SIG-M5 (cell line): ENCODE data around the gene UNC80.
"Not testable (repeated sequence)": the region's sequence is repeated elsewhere in the genome, so short reads cannot be mapped to it uniquely, and the experiment has no call there.

ENCODE experiments used
- DNase-seq: peaks from one replicate; lab custom pipeline; 2025; lab: John Stamatoyannopoulos, UW

Gene UNC80

DNA sequence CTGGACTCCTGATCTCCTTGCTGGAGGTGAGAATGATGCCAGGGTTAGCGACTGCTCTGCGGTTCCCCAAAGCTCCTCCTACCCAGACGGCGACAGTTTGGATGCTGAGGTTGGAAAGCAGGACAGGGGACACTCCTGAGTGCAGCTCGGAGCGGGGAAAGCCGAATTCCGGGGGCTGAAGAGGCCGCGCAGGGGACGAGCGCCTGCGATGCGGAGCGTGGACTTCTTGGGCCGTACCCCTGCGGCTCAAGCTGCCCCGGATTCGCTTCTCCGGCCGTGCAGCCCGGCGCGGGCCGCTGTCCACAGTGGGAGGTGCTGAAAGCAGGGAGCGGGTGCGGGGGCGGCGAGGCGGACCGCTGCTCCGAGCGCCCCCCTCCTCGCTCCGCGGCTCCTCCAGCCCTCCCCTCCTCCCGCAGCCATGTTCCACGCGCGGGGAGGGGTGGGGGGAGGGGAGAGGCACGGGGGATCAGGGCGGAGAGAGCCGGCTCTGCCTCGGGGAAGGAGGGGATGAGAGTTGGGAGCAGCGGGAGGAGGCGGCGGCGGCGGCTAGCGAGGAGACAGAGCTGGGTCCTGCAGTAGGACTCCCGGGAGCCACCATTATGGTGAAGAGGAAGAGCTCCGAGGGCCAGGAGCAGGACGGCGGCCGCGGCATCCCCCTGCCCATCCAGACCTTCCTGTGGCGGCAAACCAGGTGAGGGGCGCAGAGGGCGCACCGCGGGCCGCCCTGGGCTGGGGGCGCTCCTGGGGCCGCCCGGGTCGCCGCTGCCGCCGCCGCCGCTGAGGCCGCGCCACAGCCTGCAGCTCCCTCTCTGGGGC lies at the start of gene UNC80:
TSS of gene UNC80 (plus strand) at position 359 of the 816 bp plus-strand sequence. CDS start at position 600, 241 bp downstream.
- no peak for DNase-seq

- DNase-seq = no peak
Observed at GRCh38 chr2:209726311-209726710, 45.3 kb upstream of the UNC80 start.

DNA sequence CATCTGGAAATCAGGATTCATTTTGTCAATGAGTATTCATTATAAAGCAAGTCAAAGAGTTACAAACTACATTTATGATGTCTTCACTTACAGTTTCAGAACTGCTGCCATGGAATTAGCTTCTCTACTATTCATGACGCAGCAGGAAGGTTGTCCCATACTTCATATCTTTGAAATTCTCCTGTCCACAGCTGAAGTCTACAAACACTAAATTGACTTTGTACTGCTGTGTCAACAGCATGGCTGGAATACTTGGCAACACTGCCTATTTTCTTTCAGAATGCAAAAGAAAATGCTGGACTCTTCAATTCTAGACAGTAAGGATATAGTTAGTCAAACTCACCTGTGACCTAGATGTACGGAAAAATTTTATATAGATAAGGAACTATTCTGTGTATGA lies 44.6 kb upstream of the UNC80 start:
- no peak for DNase-seq

DNA sequence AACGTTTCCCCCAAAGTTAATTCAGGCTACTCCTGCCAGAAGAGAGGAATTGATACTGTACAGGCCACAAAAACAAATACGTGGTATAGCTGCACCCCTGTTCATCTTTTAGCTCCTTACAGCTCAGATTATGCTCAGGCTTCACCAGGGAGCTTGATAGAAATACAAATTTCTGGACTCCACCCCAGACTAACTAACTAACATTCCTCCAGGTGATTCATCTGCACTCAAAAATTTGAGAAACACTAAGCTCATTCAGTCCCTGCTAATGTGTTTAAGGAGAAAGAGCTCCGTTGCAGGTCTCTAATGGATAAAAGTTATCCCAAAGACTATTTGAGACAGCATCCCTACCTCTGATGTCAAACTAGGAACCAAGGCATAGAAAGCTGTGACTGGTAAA lies 36.8 kb upstream of the UNC80 start:
- DNase-seq = no peak

DNA sequence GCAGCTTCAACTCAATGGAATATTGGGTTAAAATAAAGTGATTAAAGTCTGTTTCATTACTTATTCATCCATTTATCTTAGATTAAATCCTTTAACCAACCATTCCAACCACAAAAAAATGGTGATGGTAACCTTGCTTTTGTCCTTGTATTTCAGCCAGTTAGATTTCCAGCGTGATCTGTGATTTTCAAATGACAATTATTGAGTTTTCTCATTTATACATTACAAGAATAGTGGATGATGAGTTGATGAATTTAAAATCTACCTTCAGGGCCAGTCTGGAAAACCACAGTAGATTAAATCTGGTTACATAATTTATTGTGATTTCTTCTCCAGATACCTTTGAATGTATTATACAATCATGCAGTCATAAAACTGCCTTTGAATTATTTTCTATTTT lies 29.7 kb upstream of the UNC80 start:
- no peak for DNase-seq

DNA sequence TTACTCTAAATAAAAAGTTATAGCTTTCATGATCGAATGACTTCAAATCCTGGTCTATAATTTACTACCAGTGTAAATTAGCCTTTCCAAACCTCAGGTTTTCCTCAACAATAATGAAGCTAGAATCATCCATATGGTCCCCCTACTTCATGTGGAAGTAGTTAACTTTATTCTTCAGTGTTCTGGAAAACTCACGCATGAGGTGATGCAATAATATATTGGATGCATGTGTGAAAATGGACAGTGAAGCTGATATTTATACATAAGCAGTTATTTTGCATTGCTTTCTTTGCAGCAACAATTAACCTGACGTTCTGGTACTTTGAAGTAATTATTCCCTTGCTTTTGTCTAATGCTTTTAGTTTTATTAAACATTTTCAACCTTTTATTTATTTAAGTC lies 18.6 kb upstream of the UNC80 start:
- DNase-seq = no peak

DNA sequence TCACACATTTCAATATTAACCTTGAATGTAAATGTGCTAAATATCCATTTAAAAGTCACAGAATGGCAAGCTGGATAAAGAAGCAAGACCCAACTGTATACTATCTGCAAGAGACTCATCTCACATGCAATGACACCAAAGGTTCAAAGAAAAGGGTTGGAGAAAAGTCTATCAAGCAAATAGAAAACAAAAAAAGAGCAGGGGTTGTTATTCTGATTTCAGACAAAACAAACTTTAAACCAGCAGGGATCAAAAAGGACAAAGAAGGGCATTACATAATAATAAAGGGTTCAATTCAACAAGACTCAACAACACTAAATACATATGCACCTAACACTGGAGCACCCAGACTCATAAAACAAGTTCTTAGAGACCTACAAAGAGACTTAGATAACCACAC lies 14.5 kb upstream of the UNC80 start:
- DNase-seq = no peak

DNA sequence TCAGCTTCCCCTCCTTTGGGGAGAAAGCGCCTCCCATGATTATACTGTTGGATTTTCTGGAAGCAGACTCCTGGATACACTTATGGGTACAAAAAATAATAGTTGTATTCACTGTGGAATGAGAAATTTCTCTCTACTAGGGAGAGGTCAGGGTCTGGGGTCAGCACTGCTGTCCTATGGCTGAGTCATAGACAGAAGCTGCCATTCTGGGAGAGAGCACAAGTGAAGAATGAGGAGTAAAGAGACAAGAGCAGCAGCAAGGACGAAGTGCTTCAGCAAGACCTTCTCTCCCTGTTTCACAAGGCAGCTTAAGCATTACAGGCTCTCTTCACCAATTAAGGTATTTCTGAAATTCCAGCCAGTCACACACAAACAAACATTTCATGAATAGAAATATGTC lies 10.1 kb upstream of the UNC80 start:
- no peak for DNase-seq

- DNase-seq = no peak
Observed at GRCh38 chr2:209762563-209762962, 9.1 kb upstream of the UNC80 start.

DNA sequence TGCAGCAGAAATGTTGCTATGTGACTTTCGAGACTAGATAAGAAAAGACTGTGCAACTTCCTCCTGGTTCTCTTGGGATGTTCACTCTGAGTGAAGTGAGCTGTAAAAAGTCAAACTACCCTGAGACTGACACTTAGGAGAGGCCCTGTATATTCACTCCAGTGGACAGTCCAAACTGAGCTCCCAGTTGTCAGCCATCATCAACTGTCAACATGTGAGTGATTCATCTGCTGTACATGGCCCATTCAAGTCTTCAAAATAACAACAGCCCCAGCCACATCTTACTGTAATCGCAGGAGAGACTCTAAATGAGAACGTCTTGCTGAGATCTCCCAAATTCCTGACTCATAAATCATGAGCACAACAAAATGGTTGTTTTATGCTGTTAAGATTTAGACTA lies 8.5 kb upstream of the UNC80 start:
- DNase-seq = no peak

- DNase-seq = no peak
Observed at GRCh38 chr2:209766613-209767012, 5.0 kb upstream of the UNC80 start.

GRCh38 chr2:209767316-209767715 lies 4.3 kb upstream of the UNC80 start:
- DNase-seq = no peak

- DNase-seq = no peak
Observed at GRCh38 chr2:209768557-209768956, 3.1 kb upstream of the UNC80 start.

DNA sequence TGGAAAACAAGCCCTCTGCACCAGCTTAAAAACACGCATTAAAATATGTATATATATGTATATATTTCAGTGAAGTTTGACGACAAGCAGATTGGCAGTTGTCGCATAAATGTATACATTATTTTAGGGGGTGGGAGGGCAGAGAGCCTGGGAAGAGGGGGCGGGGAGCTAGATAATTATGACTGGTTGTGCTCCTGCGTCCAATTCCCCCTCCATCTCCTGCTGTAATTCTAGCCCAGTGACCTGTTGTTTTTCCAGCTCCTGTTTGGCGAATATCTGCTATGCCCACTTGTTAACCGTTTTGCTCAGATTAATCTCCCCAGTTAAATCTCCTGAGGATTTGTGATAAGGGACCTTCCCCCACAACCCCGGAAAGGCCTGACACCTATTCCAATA lies 656 bp downstream of the UNC80 start:
- no peak for DNase-seq

DNA sequence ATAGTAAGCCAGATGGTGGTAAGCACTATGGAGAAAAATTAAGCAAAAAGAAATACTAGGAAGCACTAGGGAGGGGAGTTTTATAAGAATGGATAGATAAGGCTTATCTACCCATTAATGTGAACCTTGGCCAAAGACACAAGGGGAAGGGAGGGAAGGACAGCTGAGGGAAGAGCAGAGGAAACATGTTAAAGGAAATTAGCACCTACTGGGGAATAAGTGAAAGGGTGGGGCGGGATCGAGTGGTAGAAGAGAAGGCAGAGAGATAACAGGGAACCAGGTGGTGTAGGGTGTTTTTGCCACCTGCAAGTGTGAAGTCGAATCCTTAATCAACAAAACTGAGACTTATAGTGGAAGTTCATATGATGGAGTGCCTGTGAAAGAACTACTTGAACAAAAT lies 1.7 kb downstream of the UNC80 start:
- DNase-seq = no peak

DNA sequence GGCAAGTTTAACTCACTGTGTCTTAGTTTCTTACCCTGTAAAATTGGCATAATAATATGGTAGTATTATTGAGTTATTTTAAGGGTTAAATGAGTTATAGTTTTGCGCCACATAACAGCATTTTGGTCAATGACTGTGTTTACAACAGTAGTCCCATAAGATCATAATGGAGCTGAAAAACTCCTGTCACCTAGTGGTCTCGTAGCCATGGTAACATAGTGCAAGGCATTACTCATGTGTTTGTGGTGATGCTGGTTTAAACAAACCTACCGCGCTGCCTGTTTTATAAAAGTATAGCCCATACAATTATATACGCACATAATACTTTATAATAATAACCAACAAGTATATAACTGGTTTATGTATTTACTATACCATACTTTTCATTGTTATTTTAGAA lies 15.8 kb downstream of the UNC80 start:
- DNase-seq = no peak

DNA sequence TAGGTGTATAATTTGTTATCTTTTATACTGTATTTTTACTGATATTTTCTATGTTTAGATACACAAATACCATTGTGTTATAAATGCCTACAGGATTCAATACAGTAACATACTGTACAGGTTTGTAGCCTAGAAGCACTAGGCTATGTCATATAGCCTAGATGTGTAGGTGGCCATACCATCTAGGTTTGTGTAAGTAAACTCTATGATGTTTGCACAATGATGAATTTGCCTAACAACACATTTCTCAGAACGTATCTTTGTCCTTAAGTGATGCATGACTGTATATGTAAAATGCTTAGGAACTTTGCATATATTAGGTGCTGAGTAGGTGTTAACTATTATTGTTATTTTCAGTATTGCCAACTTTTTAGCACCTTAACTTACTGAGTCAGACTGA lies 17.3 kb downstream of the UNC80 start:
- DNase-seq = no peak

DNA sequence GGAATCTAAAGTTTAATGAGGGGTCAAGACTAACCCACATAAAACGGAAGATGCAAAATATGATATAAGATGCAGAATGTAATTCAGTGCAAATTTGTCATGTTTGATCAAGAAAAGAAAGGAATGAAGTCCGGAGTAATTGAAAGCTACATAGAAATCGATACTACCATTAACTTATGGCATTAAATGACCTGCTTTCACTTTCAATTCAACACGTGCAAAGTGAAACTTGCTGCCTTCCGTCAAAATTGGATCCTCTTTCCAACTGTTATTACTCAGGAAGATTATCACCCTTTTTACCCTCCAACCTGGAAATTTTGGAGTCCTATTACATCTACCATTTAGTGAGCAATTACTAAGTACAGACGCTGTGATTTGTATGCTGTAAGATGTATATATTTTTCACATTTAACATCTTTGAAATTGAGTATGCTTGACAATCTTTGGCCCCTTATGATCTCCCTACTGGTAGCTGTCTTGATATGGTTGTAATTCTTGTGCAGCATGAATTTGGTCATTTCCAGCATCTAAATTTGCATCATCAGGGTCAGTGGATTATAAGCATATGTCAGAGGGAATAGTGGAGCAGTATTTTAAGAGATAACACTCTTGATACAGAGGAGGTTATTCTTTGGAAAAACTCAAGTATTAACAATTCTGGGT lies 18.6 kb downstream of the UNC80 start:
- DNase-seq = no peak

DNA sequence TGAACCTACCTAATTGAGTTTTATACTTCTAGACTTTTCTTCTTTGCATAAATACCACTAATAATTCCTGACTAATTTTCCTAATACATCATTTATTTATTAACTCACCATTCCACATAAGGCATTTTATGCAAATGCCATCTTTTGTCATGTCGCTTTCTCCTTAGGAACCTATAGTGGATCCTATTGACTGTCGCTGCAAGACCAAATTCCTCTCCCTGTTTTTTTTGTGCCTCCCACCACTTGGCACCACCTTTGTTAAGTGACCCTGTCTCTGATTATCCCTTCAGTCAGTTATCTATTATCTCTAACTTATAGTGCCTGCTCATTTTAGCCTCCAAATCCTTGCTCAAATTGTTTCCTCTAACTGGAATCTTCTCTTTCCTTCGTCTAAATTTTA lies 19.5 kb downstream of the UNC80 start:
- no peak for DNase-seq

- not testable (repeated sequence) for DNase-seq
Observed at GRCh38 chr2:209795425-209795824, 23.8 kb downstream of the UNC80 start.

DNA sequence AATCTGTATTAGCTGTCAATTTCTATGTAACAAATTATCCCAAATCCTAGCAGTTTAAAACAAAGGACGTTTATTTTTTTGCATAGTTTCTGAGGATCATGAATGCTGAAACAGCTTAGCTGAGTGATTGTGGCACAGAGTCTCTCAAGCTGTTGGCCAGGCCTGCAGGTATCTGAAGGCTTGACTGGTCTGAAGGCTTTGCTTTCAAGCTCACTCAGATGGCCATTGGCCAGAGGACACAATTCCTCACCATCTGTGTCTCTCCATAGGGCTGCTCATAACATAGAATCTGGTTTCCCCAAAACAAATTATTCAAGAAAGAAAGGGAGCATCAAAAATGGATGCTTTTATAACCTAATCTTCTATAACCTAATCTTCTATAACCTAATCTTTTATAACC lies 33.7 kb downstream of the UNC80 start:
- DNase-seq = no peak

DNA sequence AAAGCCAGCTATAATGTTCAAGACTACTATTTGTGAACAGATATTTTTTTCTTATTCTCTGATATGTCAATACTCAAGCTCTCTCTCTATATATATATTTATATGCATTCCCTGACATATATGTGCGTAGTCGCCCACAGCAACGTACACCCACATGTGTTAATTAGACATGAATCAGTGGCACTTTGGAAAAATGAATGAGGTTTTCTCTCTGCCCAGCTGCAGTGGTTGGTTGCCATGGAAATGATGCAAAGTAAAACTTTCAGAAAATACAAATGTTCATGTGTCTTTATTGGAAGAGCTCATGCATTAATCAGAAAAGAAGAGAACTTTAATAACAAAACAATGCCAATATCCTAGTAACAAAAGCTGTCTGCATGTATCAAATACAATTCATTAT lies 34.7 kb downstream of the UNC80 start:
- no peak for DNase-seq

GRCh38 chr2:209808521-209808920 lies 36.9 kb downstream of the UNC80 start:
- no peak for DNase-seq

DNA sequence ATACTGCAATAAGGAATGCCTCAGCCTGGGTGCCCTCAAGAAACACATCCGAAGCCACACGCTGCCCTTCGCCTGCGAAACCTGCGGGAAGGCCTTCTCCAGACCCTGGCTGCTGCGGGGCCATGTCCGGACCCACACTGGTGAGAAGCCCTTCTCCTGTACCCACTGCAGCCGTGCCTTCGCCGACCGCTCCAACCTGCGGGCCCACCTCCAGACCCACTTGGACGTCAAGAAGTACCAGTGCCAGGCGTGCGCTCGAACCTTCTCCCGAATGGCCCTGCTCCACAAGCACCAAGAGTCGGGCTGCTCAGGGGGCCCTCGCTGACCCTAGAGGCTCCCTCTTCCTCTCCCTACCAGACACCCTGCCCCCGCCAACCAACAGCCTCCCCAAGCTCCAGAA lies 37.6 kb downstream of the UNC80 start:
- no peak for DNase-seq
